Prostate gland (tissue), 2 donors: ENCODE results near the gene TPM3. TPM values are rescaled to one million over a fixed set of nuclear protein-coding genes. Genes with fewer than 3 reads are reported as not detected.
A peak's percentile ranks its signal among the peaks of the same experiment; 100 is the strongest.

Source experiments
- DNase-seq: peaks from one replicate; pipeline ENCODE4 v3.0.0-alpha.2; 2019; ENCODE audit warnings: low spot score
- H3K27ac ChIP-seq, 2 donors: fragments of 200-600 bp; sonication (generic); 2 replicates each; pipeline ENCODE4 v1.5.1; 2017 to 2019
- H3K27me3 ChIP-seq: fragments of 200-600 bp; sonication (generic); replicated peaks from 2 replicates; pipeline ENCODE4 v1.5.1; 2019; ENCODE audit not compliant: insufficient read depth
- H3K36me3 ChIP-seq, 2 donors: fragments of 200-600 bp; sonication (generic); 1 replicate in 1 of 2; 2 replicates in 1 of 2; pipeline versions ENCODE4 v1.5.1 to v1.8.1; 2017 to 2019
- H3K4me1 ChIP-seq: fragments of 200-600 bp; sonication (generic); replicated peaks from 2 replicates; pipeline ENCODE4 v1.5.1; 2019
- H3K4me3 ChIP-seq, 2 donors: fragments of 200-600 bp; sonication (generic); 2 replicates each; pipeline ENCODE4 v1.5.1; 2017 to 2019
- H3K9me3 ChIP-seq: fragments of 200-600 bp; sonication (generic); 2 replicates; pipeline ENCODE4 v1.5.1; 2017
- CTCF ChIP-seq, 4 experiments: fragments of 200-600 bp in 2 of 4; fragments of 450-650 bp in 2 of 4; sonication (generic) in 2 of 4; IDR thresholded peaks; 1 replicate in 3 of 4; 2 replicates in 1 of 4; pipeline ENCODE4 v1.5.1; 2016 to 2019; ENCODE audit warnings: antibody characterized with exemption in 4 of 4, mild to moderate bottlenecking in 2 of 4, moderate library complexity in 2 of 4
- POLR2A ChIP-seq: fragments of 450-650 bp; IDR thresholded peaks from one replicate; pipeline ENCODE4 v1.6.1; 2016; ENCODE audit warnings: antibody characterized with exemption, mild to moderate bottlenecking
- POLR2AphosphoS5 ChIP-seq: sonication (generic); formaldehyde crosslinking; IDR thresholded peaks from one replicate; pipeline ENCODE4 v1.6.1; 2017; ENCODE audit warnings: antibody characterized with exemption
- WGBS: methylation state at CpG from one replicate; pipeline ENCODE4 v1.1.5; 2018; 5-methylcytosine and 5-hydroxymethylcytosine counted together
- intact Hi-C: fragments of 100-400 bp; cut with DNase I; formaldehyde crosslinking; loops from one replicate; pipeline ENCODE4 v1.14.2; 2022
- total RNA-seq, 2 donors: library from RNA; depleted of rRNA; stranded (reverse); fragments of >200 nt; gene quantifications; one replicate each; pipeline ENCODE4 v1.1.0, GENCODE V29; 2016

TPM3 gene
- total RNA-seq, 2 donors from 2014 or later: 147 to 277 TPM

GRCh38 chr1:154222518-154222917, 30.6 kb upstream of the TPM3 start:
- intact Hi-C loops: no loop called here
- no peak overlapping the region for H3K4me3 ChIP-seq
- 96% methylated on average over 1 of the region's 1 CpG for WGBS

GRCh38 chr1:154221278-154222001, 29.5 kb upstream of the TPM3 start:
- WGBS: under 1% methylated on average over 26 of the region's 28 CpGs
- Histone ChIP-seq H3K36me3 (peaks cover 0 to 4% of the 10 kb centered on the region in 2 donors), H3K4me1 (peaks cover 3% of the 10 kb centered on the region), H3K27me3 (no peaks in the 10 kb centered on the region), H3K4me3 (peak overlapping the region; percentile 88 to 93), H3K27ac (peak overlapping the region; percentile 97 to 99), H3K9me3 (no peaks in the 10 kb centered on the region)
- TF ChIP-seq POLR2AphosphoS5 (no peak), CTCF (IDR thresholded peaks at IDR 0.05) (no peak), POLR2A (no peak)
- DNase-seq: peak; percentile 45
- intact Hi-C loops: loop anchor here (2.0 kb wide), 1 partner anchor 51 kb away; the partner anchor contains the start of gene HAX1

More at GRCh38 chr1:154222518-154222917, 30.6 kb upstream of the TPM3 start:
- Histone ChIP-seq H3K4me1 (peaks cover 3% of the 10 kb centered on the region), H3K27me3 (no peaks in the 10 kb centered on the region), H3K36me3 (peaks cover 0 to under 1% of the 10 kb centered on the region in 2 donors), H3K27ac (peak overlapping the region in 1 of 2 donors; percentile 97), H3K9me3 (no peaks in the 10 kb centered on the region)
- DNase-seq: no peak
- no peak for TF ChIP-seq POLR2AphosphoS5
- no peak for TF ChIP-seq POLR2A
- TF ChIP-seq CTCF (IDR thresholded peaks at IDR 0.05): no peak

- H3K9me3 ChIP-seq: no peaks in the 10 kb centered on the region
Observed at GRCh38 chr1:154220970-154221277, 29.0 kb upstream of the TPM3 start.

GRCh38 chr1:154220071-154220969, 28.4 kb upstream of the TPM3 start, which contains the start of gene UBAP2L:
Gene UBAP2L, plus strand, starts transcription at chr1:154220955. Its CDS starts 4,169 bp downstream, at chr1:154225124.
- H3K4me1 ChIP-seq: peaks cover 3% of the 10 kb centered on the region
- WGBS: under 1% methylated on average over 73 of the region's 73 CpGs
- peaks cover 0 to 4% of the 10 kb centered on the region in 2 donors for H3K36me3 ChIP-seq
- peak within 1 kb of the TSS; percentile 88 to 93 for H3K4me3 ChIP-seq
- peak; percentile 99 for DNase-seq
- no peaks in the 10 kb centered on the region for H3K27me3 ChIP-seq
- TF ChIP-seq POLR2A: peak; percentile 90
- TF ChIP-seq POLR2AphosphoS5: peak; percentile 100
- TF ChIP-seq CTCF (IDR thresholded peaks at IDR 0.05): peak in 1 of 4 experiments; percentile 2
- intact Hi-C loops: loop anchor here (2.0 kb wide), 1 partner anchor 52 kb away; the partner anchor contains the start of gene HAX1
- peak within 1 kb of the TSS; percentile 97 to 99 for H3K27ac ChIP-seq
- H3K9me3 ChIP-seq: no peaks in the 10 kb centered on the region

More at GRCh38 chr1:154220970-154221277, 29.0 kb upstream of the TPM3 start:
- peak overlapping the region; percentile 97 to 99 for H3K27ac ChIP-seq
- peaks cover 3% of the 10 kb centered on the region for H3K4me1 ChIP-seq
- intact Hi-C loops: loop anchor here (2.0 kb wide), 1 partner anchor 52 kb away; the partner anchor contains the start of gene HAX1
- no peak for TF ChIP-seq POLR2AphosphoS5
- TF ChIP-seq CTCF (IDR thresholded peaks at IDR 0.05): no peak
- no peak for TF ChIP-seq POLR2A
- H3K4me3 ChIP-seq: peak overlapping the region; percentile 88 to 93
- DNase-seq: no peak
- H3K27me3 ChIP-seq: no peaks in the 10 kb centered on the region
- H3K36me3 ChIP-seq: peaks cover 0 to 4% of the 10 kb centered on the region in 2 donors
- WGBS: under 1% methylated on average over 33 of the region's 33 CpGs
